ENCODE data around the gene USP47. TPM values are rescaled to one million over a fixed set of nuclear protein-coding genes. Genes with fewer than 3 reads are reported as not detected.

The USP47 gene
- total RNA-seq, 4 donors from 2014 or later = 84.4 to 222 (median 97.6) TPM

DNA sequence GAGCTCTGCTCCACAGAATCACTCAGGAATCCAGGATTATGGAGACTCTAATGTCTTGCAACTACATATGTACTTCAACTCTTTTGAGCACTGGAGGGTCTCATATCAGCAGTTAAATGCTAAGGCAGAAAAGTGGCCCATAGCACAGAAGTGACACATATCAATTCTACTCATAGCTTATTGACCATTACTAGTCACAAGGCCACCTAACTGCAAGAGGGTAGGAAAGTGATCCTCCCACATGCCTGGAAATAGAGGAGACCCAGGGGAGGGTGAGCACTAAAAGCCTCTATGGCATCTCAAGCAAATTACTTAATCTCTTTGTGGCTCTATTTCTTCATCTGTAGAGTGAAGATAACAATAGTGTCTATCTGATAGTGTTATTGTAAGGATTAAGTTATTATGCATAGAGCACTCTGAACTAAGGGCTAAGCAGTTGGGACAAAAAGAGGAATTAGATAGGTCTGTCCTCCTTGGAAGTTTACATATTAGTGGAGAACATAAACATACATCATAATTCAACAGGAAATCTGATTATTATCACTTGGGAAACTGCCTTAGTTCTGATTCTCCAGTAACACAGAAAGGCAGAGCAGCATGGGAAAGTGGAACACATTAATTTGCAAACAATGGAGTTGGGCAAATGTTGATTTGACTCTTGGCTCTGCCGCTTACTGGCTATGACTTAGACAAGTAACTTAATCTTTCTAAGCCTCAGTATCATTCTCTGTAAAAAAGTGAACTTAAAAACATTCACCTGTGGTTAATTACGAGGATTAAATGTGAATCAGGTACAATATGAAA is 25.1 kb upstream of the USP47 start:
- intact Hi-C loops (cut with DNase I; ENCODE audit: low total_unique reads) = no loop called here
- H3K27me3 ChIP-seq = no peaks in the 10 kb centered on the region
- TF ChIP-seq POLR2A (IDR thresholded peaks at IDR 0.05) = no peak
- TF ChIP-seq, protein P1, sequence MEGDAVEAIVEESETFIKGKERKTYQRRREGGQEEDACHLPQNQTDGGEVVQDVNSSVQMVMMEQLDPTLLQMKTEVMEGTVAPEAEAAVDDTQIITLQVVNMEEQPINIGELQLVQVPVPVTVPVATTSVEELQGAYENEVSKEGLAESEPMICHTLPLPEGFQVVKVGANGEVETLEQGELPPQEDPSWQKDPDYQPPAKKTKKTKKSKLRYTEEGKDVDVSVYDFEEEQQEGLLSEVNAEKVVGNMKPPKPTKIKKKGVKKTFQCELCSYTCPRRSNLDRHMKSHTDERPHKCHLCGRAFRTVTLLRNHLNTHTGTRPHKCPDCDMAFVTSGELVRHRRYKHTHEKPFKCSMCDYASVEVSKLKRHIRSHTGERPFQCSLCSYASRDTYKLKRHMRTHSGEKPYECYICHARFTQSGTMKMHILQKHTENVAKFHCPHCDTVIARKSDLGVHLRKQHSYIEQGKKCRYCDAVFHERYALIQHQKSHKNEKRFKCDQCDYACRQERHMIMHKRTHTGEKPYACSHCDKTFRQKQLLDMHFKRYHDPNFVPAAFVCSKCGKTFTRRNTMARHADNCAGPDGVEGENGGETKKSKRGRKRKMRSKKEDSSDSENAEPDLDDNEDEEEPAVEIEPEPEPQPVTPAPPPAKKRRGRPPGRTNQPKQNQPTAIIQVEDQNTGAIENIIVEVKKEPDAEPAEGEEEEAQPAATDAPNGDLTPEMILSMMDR (IDR thresholded peaks at IDR 0.05 in 4 of 5, conservative IDR thresholded peaks at IDR 0.05 in 1 of 5) = no peak
- H3K9me3 ChIP-seq = no peaks in the 10 kb centered on the region
- ATAC-seq (peak in 1 of 2 donors; percentile 33), DNase-seq (no peak)
- H3K4me3 ChIP-seq = no peak overlapping the region
- H3K27ac ChIP-seq = peak overlapping the region in 1 of 4 donors; percentile 41
- H3K36me3 ChIP-seq = no peaks in the 10 kb centered on the region
- in situ Hi-C loops (cut with MboI; ENCODE audit: low sequenced_read_pairs in 4 of 4) = loop anchor here in 2 of 4 donors (25.0 kb wide), 1 partner anchor 446 kb away; no protein-coding TSS in a partner anchor
- H3K4me1 ChIP-seq = peaks cover 6 to 12% of the 10 kb centered on the region in 2 donors

DNA sequence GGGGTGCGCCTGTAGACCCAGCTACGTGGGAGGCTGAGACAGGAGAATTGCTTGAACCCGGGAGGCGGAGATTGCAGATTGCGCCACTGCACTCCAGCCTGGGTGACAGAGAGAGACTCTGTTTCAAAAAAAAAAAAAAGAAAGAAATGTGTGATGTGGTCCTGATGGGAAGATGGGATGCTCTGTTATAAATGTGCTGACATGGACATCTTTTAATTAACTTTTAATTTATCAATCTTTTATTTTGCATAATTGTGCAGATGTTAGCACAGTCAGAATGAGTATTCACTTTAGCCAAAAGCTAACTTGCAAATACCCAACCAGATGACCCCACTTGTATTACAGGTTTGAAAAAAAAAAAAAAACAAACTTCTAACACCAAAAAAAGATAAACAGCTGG is 23.8 kb upstream of the USP47 start:
- no peak for DNase-seq
- Histone ChIP-seq H3K4me3 (no peak overlapping the region), H3K36me3 (no peaks in the 10 kb centered on the region), H3K9me3 (no peaks in the 10 kb centered on the region), H3K27ac (no peak overlapping the region), H3K4me1 (peaks cover 6 to 7% of the 10 kb centered on the region in 2 donors), H3K27me3 (no peaks in the 10 kb centered on the region)
- ATAC-seq = no peak
- intact Hi-C loops (cut with DNase I; ENCODE audit: low total_unique reads) = no loop called here
- TF ChIP-seq, protein P1 (IDR thresholded peaks at IDR 0.05 in 4 of 5, conservative IDR thresholded peaks at IDR 0.05 in 1 of 5) = no peak
- TF ChIP-seq POLR2A (IDR thresholded peaks at IDR 0.05) = no peak
- in situ Hi-C loops (cut with MboI; ENCODE audit: low sequenced_read_pairs in 4 of 4) = loop anchor here in 2 of 4 donors (25.0 kb wide), 1 partner anchor 444 kb away; no protein-coding TSS in a partner anchor

DNA sequence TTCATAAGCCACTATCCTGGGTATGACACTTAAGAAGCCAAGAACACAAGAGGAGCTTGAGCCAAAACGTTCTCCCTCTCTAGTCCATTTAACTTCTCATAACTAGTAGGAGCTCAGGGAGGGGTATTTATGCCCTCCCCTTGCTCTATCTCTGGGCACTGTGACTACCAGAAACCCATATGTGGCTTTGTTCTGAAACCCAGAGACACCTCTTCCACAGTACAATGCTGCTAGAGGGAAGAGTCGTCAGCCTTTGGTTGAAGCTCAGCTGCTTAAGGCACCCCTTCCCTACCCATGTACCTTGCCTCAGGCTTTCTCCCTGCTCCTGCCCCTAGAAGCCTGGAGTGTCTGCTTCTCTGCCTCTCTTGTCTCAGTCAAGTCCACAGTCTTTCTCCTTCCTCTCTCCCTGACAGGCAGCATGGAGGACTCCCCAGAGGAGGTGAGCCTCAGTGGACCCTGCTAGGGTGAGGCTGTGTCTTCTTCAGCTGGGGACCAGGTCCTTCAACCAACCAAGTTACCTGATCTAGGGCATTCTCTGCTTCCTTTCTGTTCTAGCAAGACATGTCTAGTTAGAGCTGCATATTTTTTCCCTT is 23.1 kb upstream of the USP47 start:
- in situ Hi-C loops (cut with MboI; ENCODE audit: low sequenced_read_pairs in 4 of 4) = loop anchor here in 2 of 4 donors (25.0 kb wide), 1 partner anchor 444 kb away; no protein-coding TSS in a partner anchor
- Histone ChIP-seq H3K4me3 (no peak overlapping the region), H3K4me1 (peaks cover 2 to 5% of the 10 kb centered on the region in 2 donors), H3K27me3 (no peaks in the 10 kb centered on the region), H3K9me3 (no peaks in the 10 kb centered on the region), H3K36me3 (no peaks in the 10 kb centered on the region), H3K27ac (no peak overlapping the region)
- DNase-seq (no peak), ATAC-seq (no peak)
- intact Hi-C loops (cut with DNase I; ENCODE audit: low total_unique reads) = no loop called here
- TF ChIP-seq, protein P1 (IDR thresholded peaks at IDR 0.05 in 4 of 5, conservative IDR thresholded peaks at IDR 0.05 in 1 of 5) = no peak
- TF ChIP-seq POLR2A (IDR thresholded peaks at IDR 0.05) = no peak

DNA sequence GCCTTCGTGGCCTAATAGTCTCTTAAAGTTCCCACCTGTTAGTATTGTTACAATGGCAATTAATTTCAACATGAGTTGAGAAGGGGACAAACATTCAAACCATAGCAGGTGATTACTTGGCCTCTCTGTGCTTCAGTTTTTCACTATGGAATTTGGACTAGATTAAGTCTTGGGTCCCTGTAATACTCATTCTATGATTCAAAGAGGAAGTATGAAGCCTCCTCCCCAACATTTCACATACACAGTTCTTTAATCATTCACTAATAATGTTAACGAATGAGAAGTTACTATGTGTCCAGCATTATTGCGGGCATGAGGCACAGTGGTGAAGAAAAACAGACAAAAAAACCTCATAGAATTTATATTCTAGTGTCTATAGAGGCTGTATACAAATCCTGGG is 19.9 kb upstream of the USP47 start:
- Histone ChIP-seq H3K9me3 (no peaks in the 10 kb centered on the region), H3K4me3 (no peak overlapping the region), H3K27me3 (no peaks in the 10 kb centered on the region), H3K36me3 (no peaks in the 10 kb centered on the region), H3K27ac (no peak overlapping the region), H3K4me1 (peaks cover 0 to 5% of the 10 kb centered on the region in 2 donors)
- no peak for DNase-seq
- in situ Hi-C loops (cut with MboI; ENCODE audit: low sequenced_read_pairs in 4 of 4) = loop anchor here in 2 of 4 donors (25.0 kb wide), 1 partner anchor 440 kb away; no protein-coding TSS in a partner anchor
- no peak for TF ChIP-seq POLR2A (IDR thresholded peaks at IDR 0.05)
- TF ChIP-seq, protein P1 (IDR thresholded peaks at IDR 0.05 in 4 of 5, conservative IDR thresholded peaks at IDR 0.05 in 1 of 5) = no peak
- intact Hi-C loops (cut with DNase I; ENCODE audit: low total_unique reads) = no loop called here
- no peak for ATAC-seq

All from gastrocnemius medialis (tissue), 4 donors.